GM19467 (cell line): ENCODE results near the gene MEF2B.
"Not testable (repeated sequence)": the region's sequence is repeated elsewhere in the genome, so short reads cannot be mapped to it uniquely, and the experiment has no call there.

Experiments used
- ATAC-seq: cut with Tn5 transposase; IDR thresholded peaks from one replicate; pipeline ENCODE4 v1.9.1; 2021; ENCODE audit warnings: mild to moderate bottlenecking, moderate library complexity; ENCODE audit not compliant: unreplicated experiment

MEF2B gene

DNA sequence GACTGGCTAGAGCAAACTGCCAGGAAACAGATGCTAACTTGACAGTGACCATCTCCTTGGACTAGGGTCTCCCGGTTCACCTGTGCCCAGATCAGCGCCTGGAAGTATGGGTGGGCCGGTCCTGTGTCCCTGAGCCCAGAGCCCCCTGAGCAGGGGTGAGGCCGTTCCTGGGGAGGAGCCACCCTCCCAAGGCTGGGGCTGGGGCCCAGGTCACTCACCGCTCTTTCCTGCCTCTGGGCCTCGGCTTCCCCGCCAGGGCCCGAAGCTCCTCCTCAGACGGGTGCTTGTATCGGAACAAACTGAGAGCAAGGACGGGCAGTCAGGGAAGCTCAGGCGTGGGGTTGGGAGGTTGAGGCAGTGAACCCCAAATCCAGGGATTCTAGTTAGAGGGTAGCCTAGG, 37.2 kb downstream of the MEF2B start:
- no peak for ATAC-seq

DNA sequence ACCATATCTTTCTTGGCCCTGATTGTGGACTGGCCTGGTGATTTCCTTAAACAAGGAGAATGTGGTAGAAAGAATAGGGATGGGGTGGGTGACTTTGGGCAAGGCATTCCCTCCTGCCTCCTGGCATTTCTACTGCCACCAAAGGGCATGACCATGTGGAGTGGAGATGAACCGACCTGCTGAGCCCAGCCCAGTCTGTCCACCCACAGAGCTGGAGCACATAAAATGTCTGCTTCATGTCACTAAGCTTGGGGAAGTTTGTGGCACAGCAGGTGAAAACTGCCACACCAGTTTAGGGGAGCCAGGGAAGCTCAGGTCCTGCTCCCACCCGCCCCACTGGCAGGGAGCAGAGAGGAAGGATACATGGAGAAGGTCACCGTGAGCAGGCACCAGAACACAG, 38.1 kb downstream of the MEF2B start:
- no peak for ATAC-seq

DNA sequence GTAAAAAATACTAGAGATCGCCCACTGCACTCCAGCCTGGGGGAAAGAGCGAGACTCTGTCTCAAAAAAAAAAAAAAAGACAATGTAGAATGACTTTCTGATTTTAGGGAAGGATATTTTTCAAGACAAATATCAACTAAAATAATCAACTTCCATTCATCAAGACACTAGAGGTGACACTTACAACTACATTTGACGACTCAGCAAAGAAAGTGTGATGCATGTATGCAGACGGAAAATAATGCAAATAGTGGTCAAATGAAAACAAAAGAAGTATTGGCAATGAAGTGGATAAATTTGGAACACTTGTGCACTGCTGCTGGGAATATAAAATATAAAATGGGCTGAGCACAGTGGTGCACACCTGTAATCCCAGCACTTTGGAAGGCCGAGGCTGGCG, 44.0 kb downstream of the MEF2B start:
- ATAC-seq: no peak

DNA sequence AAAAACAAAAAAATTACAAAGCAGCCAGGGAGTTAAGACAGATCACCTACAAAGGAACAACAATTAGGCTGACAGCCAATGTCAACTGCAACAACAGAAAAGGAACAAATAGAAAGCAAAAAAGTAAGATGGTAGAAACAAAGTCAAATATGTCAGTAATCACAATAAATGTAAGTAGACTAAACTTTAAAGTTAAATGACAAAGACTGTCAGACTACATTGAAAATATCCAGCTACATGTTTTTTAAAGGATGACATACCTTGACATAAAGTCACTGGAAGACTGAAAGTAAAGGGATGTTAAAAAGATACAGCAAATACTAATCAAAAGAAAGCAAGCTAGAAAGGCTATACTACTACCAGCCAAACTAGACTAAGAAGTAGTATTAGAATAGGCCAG, 46.7 kb downstream of the MEF2B start:
- ATAC-seq: no peak

DNA sequence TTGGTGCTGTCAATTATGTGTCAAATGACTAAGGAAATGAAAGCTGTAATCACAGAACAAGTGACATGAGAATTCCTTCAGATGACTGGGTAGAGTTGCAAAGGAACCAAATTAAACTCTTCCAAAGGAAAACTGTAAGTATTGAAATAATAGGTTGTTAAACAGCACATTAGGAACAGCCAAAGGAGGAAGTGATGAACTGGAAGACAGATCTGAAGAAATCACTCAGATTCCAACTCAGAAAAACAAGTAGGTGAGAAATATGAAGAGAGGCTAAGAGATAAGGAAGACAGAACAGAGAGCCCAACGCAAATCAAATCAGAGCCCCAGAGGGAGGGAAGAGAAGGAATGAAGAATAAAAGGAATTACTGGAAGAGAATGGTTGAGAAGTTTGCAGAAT, 47.2 kb downstream of the MEF2B start:
- no peak for ATAC-seq

DNA sequence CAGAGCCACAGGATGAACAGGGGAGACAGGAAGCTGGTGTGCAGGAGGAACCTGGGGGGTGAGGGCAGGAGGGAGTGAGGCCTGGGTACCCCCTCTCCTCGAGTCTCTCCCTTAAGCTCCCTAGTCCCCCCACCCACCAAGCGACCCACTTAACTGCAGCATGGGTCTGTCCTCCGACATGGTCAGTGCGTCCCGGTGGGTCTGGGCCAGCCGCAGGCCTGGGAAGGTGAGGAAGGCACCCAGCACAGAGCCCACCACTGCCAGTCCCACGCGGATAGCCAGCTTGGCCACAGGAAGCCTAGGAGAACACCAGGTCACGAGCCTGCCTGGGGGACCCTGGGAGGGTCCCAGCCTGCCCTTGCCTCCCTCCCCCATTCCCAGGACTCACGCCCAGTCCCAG, 48.7 kb downstream of the MEF2B start:
- ATAC-seq: no peak

DNA sequence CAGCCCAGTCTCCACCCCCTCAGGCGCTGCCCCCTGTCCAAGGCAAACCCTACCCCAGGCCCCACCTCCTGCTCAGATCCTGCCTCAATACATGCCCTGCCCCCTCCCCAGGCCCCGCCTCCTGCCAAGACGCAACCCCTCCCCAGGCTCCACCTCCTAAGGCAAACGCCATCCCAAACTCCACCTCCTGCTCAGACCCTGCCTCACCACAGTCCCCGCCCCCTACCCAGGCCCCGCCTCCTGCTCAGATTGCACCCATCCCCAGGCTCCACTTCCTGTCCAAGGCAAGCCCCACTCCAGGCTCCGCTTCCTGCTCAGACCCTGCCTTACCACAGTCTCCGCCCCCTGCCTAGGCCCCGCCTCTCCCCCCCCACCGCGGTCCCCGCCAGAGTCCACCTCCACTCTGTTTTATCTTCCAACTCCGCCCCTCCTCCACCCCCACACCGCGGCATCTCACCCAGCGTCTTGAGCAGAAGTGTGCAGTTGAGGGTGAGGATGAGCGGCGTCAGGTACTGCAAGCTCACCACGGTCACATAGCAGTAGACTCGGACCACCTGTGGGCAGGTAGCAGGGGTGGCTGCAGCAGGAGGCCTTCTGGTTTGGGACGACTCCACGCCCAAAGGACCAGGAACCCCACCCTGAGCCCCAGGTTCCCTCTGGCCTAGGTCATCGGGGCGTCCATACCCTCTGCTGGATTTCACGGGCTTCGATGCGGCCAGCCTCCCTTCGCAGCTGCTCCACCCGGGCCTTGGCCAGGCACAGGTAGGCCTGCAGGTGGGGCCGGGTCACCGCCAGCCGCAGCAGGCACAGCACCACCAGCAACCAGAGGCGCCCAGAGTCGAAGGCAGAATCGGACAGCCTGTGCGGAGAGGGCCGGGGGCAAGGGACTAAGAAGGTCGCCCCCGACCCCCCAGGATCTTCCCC, 49.5 kb downstream of the MEF2B start:
- ATAC-seq: no peak

DNA sequence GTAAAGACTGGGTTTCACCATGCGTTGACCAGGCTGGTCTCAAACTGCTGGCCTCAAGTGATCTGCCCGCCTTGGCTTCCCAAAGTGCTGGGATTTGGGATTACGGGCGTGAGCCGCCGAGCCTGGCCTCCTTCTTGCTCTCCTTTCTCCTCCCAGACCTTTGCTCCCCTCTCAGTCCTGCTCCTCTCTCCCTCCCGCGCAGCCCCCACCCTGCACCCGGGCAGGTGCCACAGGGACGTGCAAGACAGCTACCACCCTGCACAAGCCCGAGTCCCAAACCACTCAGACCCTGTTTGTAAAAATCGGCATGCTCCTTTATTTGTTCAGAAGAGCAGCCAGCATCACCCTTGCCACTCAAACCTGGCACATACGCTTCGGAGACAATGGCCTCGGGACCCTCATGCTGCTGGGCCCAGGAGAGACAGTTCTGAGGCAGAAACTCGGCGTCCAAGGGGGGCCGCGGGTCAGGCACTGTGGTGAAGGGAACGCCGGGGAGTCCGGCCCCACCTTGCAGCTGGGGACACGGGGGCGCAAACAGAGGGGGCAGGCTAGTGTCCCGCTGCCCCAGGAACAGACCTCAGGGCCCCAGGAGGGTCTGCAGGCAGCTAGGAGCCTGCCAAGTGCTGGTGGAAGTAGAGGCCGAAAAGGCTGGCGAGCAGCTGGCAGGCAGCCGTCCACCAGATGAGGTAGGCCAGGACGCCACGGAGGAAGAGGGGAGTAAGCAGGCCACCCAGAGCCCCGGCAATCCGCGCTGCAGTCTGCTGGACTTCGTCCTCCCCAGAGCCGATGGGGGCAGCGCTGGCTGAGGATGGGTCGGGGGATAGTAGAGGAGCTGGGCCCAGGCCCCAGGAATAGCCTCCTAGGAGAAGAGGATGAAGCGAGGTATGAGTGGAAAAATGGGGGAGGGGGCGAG, 50.5 kb downstream of the MEF2B start:
- ATAC-seq: no peak

DNA sequence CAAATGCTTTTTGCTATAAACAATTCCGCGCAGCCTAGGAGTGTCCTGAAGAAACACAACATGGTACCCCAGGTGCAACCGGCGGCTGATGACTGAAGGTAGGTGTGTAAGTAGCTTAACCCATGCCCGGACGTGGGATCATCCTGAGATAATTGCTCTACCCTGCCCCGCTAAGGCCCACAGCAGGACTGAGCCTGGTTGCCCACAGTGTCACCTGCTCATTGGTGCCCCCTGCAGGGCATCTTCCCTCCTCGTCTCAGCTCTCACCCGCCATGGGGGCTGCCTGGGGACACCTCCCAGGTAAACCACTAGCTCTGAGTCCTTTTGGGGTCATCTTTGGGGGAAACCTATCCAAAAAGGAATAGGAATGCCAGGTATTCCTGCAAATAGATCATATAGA, 54.1 kb downstream of the MEF2B start:
- ATAC-seq: no peak

DNA sequence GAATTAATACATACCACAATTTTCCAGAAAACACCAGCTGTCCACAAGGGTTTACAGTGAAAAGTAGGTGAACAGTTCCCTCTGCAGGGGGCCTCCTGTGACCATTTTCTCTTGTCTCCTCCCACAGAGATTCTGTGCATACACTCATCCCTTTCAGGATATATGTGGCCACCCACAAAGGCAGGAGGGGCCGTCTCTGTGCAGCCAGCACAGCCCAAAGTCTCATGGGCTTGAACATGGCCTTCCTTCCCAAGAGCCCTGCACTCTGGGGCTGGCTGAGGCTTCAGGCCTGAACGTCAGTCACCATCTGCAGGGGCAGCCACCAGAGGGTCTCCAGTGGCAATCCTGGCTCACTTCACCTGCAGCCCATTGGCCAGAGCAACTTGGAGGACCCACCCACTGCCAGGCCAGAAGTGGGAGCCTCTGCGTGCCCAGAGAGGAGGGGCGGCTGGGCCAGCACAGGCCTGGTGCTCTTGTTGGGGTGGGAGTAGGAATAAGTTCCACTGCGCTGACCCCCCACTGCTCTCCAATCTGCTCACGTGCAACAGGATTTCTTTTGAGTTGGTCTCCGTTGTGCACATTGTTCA, 56.9 kb downstream of the MEF2B start:
- ATAC-seq: no peak

DNA sequence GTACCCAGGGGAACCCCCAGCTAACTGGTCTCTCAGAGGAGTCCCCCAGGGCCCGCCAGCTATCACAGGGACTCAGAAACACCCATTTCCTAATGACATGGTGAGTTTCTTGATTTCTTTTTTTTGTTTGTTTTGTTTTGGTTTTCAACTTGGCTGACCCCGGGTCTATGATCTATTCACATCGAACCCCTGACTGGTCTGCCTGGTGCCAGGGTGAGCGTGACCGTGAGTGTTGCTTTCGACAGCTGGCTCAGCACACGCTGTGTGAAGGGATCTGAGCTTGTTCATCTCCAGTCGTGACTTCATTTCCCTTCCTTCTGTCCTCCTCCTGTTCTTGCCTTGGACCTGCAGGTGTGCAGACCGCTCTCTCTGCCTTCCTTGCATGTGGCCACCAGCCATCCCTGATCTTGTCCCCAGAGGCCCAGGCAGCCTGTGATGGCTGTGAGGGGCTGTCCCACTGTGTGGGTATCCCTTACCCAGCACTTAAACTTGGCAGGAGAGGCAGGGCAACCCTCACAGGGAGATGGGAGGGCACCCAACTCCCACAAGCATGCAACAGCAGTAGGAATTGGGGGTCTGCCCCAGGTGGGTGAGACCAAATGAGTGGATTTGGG, 58.0 kb downstream of the MEF2B start:
- no peak for ATAC-seq

DNA sequence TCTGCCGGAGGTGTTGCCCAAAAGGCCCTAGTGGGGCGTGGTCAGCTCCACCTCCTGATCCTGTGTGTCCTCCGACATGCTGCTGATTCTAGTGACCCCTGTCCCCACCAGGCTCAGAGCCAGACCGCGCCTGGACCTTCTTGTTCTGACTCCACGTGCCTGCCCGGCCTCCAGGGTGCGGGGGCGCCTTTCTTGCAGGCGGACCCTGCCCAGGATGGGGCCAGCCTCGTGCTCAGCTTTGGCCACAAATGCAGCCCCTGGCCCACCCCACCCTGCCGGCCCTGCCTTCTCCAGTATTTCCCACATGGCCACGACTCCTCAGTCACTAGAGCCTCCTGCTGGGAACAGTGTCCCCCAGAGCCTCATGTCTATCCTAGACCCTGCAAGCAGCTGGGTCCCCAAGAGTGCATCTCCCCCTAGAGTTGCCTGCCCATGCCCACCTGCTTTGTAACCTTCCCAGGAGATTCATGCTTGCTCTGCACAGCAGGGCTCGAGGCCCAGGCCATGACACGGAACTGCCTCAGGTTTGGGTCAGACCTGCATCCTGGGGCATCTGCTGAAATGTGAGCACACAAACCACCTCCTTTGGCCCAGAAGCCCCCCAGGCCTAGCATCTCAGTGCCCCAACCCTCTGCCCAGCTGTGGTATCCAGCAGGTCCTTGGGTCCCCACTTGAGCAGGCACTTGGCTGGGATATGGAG, 58.8 kb downstream of the MEF2B start:
- no peak for ATAC-seq

DNA sequence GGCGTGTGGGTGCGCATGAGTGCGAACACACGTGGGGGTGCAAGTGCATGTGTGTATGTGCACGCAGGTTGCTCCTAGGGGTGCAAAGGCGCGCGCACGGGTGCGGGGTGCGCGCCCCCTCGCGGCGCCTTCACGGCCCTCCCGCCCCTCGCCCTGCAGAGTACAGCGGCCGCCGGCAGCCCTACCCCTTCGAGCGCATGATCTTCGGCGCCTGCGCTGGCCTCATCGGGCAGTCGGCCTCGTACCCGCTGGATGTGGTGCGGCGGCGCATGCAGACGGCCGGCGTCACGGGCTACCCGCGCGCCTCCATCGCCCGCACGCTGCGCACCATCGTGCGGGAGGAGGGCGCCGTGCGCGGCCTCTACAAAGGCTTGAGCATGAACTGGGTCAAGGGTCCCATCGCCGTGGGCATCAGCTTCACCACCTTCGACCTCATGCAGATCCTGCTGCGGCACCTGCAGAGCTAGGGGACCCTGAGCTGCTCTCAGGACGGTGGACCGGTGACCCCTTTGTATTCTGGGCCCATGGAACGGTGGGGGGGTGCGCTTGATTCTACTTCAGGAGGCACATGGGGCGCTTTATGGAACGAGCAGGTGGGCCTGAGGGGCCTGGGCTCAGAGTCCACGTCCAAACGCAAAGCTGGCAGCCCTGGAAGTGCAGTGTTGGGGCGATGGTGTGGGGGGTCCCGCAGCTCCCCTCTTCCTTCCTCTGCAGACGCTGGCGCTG, 59.5 kb downstream of the MEF2B start:
- ATAC-seq: no peak

DNA sequence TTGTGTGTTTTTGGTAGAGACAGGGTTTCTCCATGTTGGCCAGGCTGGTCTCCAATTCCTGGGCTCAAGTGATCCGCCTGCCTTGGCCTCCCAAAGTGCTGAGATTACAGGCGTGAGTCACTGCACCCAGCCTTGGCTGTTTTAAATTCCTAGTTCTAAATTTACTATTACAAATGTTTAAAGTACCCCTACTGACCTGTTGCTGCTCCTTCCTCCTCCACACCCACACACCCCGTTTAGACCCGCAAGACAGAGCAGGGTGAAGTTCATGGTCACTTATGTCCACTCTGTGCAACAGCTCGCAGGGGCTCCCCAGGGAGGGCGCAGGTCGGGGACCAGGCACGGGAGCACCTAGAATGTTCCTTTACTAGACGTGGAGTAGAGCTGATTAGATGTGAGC, 60.5 kb downstream of the MEF2B start:
- ATAC-seq: no peak

DNA sequence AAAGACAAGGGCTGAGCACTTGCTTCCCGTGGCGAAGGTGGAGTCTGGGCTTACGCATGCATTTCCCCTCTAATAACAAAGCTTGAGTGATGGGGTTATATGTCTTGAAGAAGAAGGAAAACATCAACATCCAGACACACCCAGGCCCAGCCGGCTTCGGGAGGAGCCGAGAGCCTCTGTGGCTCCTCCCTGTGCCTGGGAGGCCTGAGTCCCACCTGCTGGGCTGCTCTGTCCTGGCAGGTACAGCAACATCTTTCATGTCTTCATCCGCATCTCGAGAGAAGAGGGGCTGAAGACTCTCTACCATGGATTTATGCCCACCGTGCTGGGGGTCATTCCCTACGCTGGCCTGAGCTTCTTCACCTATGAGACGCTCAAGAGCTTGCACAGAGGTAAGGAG, 62.4 kb downstream of the MEF2B start:
- no peak for ATAC-seq

DNA sequence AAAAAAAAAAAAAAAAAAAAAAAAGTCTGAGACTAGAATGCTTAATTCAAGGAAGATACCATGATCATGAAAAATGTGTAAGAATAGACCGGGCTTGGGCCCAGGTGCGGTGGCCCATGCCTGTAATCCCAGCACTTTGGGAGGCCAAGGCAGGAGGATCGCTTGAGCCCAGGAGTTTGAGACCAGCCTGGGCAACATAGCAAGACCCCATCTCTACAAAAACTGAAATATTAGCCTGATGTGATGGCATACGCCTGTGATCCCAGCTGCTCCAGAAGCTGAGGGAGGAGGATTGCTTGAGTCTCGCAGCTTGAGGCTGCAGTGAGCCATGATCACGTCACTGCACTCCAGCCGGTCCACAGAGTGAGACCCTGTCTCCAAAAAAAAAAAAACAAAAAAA, 63.1 kb downstream of the MEF2B start:
- not testable (repeated sequence) for ATAC-seq

DNA sequence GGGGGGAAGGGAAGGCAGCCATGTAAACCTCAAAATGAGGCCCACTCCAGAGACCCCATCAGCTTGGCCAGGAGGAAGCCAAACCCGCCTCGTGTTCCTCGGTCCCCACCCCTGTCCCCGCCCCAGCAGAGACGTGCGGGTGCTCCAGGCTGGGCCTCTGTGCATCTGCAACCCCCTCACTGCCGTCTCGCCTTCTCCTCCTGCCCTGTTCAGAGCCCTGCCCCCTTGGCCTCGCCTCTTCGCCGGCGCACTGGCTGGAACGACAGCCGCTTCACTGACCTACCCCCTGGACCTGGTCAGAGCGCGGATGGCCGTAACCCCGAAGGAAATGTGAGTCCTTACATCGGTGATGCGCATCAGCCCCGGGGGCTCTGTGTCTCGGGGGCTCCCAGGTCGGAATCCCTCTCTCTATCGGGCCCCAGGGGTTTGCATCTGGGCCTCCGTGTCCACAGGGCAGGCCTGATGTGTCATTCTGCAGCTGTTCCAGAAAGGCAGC, 64.0 kb downstream of the MEF2B start:
- ATAC-seq: no peak

DNA sequence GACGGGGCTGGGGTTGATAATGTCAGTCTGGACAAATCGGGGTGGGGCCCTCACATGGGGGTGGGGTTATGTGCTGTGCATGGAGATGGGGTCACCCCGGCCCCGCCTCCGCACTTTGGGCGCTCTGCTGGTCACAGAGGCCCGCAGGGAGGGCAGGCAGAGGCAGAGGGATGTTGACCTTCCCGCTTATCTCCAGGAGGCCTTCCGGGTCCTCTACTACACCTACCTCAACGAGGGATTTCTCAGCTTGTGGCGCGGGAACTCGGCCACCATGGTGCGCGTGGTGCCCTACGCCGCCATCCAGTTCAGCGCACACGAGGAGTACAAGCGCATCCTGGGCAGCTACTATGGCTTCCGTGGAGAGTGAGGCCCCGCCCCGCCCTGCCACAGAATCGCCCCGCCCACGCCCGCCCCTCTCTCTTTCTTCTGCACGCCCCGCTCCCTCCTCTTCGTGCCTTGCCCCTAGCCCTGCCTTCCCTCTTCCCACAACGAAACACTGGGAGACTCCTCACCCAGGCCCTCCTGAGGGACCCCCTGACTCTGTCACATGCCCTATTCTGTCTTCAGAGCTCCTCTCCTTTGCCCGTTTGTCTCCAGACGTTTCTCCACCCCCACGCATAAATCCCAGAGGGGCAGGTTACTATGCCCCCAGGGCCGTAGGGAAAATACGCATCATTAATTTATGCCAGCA, 64.6 kb downstream of the MEF2B start:
- ATAC-seq: no peak

DNA sequence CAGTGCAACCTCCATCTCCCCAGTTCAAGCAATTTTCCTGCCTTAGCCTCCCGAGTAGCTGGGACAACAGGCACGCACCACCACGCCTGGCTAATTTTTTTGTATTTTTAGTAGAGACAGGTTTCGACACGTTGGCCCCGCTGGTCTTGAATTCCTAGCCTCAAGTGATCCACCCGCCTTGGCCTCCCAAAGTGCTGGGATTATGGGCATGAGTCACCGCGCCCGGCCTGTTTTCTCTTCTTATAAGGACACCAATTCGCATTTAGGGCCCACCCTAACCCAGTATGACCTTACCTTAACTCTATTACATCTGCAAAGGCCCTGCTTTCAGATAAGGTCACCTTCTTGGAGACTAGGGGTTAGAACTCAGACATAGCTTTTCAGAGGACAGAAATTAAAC, 66.9 kb downstream of the MEF2B start:
- no peak for ATAC-seq
